ELF-1 (cell line): ENCODE measurements around the gene BAIAP2L2.
"Not testable (repeated sequence)": the region's sequence is repeated elsewhere in the genome, so short reads cannot be mapped to it uniquely, and the experiment has no call there.

Source experiments
- DNase-seq: peaks from one replicate; pipeline ENCODE4 v3.0.0-alpha.2; 2016; ENCODE audit warnings: low read depth, low spot score

The BAIAP2L2 gene

GRCh38 chr22:38081636-38081940 lies 28.9 kb downstream of the BAIAP2L2 start:
- no peak for DNase-seq

- DNase-seq = peak; percentile 57
These were observed 29.4 kb downstream of the BAIAP2L2 start for GRCh38 chr22:38080850-38081635.

- no peak for DNase-seq
These were observed 30.0 kb downstream of the BAIAP2L2 start for GRCh38 chr22:38080474-38080849.

GRCh38 chr22:38079804-38080203 lies 30.7 kb downstream of the BAIAP2L2 start:
- no peak for DNase-seq

- DNase-seq = not testable (repeated sequence)
These were observed 31.3 kb downstream of the BAIAP2L2 start for GRCh38 chr22:38079208-38079607.

- no peak for DNase-seq
These were observed 32.2 kb downstream of the BAIAP2L2 start for GRCh38 chr22:38078046-38078840.

GRCh38 chr22:38077595-38077994 lies 32.9 kb downstream of the BAIAP2L2 start:
- no peak for DNase-seq

GRCh38 chr22:38077096-38077495 lies 33.4 kb downstream of the BAIAP2L2 start:
- no peak for DNase-seq

- DNase-seq = no peak
These were observed 34.5 kb downstream of the BAIAP2L2 start for GRCh38 chr22:38075961-38076360.

- no peak for DNase-seq
These were observed 35.2 kb downstream of the BAIAP2L2 start for GRCh38 chr22:38075105-38075825.

GRCh38 chr22:38074181-38075104 lies 36.0 kb downstream of the BAIAP2L2 start:
- DNase-seq = peak; percentile 94

GRCh38 chr22:38073150-38074130 lies 37.0 kb downstream of the BAIAP2L2 start:
- no peak for DNase-seq

GRCh38 chr22:38072322-38073149 lies 37.9 kb downstream of the BAIAP2L2 start:
- DNase-seq = no peak

GRCh38 chr22:38071421-38072321 lies 38.8 kb downstream of the BAIAP2L2 start:
- DNase-seq = no peak

GRCh38 chr22:38070250-38070921 lies 40.1 kb downstream of the BAIAP2L2 start:
- DNase-seq = no peak

- DNase-seq = no peak
These were observed 40.9 kb downstream of the BAIAP2L2 start for GRCh38 chr22:38069372-38070249.
